Ramos (cell line): ENCODE measurements around the gene AFF3.

Source experiments
- in situ Hi-C: fragments of 300-500 bp; cut with MboI; formaldehyde crosslinking; loops from one replicate; pipeline ENCODE4 v1.14.3; 2022; ENCODE audit warnings: low sequenced_read_pairs; ENCODE audit not compliant: unreplicated experiment

AFF3 gene, protein sequence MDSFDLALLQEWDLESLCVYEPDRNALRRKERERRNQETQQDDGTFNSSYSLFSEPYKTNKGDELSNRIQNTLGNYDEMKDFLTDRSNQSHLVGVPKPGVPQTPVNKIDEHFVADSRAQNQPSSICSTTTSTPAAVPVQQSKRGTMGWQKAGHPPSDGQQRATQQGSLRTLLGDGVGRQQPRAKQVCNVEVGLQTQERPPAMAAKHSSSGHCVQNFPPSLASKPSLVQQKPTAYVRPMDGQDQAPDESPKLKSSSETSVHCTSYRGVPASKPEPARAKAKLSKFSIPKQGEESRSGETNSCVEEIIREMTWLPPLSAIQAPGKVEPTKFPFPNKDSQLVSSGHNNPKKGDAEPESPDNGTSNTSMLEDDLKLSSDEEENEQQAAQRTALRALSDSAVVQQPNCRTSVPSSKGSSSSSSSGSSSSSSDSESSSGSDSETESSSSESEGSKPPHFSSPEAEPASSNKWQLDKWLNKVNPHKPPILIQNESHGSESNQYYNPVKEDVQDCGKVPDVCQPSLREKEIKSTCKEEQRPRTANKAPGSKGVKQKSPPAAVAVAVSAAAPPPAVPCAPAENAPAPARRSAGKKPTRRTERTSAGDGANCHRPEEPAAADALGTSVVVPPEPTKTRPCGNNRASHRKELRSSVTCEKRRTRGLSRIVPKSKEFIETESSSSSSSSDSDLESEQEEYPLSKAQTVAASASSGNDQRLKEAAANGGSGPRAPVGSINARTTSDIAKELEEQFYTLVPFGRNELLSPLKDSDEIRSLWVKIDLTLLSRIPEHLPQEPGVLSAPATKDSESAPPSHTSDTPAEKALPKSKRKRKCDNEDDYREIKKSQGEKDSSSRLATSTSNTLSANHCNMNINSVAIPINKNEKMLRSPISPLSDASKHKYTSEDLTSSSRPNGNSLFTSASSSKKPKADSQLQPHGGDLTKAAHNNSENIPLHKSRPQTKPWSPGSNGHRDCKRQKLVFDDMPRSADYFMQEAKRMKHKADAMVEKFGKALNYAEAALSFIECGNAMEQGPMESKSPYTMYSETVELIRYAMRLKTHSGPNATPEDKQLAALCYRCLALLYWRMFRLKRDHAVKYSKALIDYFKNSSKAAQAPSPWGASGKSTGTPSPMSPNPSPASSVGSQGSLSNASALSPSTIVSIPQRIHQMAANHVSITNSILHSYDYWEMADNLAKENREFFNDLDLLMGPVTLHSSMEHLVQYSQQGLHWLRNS (N-terminal part only)

DNA sequence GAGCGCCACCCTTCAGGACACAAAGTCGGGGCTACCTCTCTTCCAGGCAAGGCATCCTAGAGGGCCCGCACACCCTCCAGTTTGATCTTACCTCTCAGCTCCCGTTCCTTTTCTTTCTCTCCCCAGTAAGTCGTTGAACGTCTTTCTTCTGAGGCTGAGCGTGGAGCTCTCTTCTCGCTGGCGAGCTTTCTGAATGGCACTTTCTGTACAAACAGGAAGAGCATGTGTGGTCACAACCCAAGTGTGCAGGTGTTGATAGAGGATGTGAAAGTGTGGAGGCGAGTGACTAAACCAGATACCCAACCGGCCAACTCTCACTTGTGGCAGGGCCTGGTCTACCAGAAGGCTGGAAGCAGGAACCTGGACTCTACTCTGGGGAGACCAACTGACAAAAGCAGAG is at the start of gene AFF3:
AFF3 (minus strand) TSS at position 198 of the 400 bp plus-strand sequence. CDS start 38,136 bp downstream, outside the sequence.
- in situ Hi-C loops, result loop anchor here (5.0 to 25.0 kb wide), 2 partner anchors 105 to 245 kb away; no protein-coding TSS in a partner anchor

DNA sequence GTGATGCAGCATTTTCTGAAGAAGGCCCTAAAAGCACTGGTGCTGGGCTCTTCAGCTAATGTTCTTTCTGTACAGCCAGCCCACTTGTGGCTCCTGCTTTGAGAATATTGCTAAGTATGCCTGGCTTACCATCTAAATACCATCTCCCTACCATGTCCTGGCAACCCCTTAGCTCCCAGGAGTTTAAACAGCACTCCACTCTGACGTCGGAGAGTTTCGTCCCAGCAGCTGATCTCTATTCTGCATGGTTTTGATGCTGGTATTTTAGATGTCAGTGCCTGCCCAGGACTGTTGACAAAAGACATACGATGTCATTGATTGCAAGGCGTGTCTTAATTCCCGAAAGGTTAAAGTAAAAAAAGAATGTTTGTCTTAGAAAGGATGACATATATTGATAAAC is 47.0 kb upstream of the AFF3 start:
- in situ Hi-C loops, result no loop called here

DNA sequence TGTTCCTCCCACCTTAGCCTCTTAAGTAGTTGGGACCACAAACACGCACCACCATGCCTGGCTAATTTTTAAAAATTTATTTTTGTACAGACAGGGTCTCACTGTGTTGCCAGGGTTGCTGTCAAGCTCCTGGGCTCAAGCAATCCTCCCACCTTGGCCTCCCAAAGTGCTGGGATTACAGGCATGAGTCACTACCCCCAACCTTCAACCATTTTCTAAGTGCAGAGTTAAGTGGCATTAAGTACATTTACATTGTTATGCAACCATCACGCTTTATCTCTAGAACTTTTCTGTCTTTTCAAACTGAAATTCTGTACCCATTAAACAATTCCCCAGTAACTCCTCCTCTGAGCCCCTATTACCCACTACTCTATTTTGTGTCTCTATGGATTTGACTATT is 45.9 kb upstream of the AFF3 start:
- in situ Hi-C loops, result no loop called here

DNA sequence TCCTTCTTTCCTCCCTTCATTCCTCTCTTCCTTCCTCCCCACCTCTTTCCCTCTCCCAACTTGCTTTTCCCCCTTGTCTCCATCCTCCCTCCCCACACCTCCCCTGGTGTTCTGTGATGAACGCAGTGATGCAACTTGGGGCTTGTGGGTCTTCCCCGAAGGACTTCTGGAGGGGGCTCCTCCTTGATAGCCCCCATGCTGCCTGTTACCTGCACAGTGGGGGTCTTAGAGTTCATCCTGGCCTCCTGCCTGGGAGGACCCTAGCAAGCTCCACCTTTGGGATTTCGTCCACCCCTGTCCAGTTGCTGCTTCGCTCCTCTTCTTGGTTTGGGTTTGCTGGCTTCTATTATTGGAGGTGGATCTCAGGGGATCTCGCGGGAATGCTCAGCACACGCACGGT is 43.7 kb upstream of the AFF3 start:
- in situ Hi-C loops, result no loop called here

DNA sequence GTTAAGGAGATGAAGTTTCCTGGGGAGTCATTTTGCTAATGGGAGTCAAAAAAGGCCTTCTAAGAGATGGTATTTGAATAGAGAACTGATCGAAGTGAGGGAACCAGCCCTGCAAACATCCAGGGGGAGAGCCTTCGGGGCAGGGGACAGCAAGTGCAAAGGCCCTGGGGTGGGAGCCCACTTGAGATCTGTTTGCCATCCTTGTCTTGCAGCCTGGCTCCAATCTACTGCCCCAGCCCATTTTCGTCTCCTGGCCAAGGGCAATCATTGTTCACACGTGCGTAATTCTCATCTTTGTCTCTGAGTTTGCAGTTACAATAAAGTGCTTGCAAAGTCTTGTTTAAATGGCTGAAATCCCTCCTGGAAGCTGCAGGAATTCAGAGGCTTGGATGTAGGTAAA is 43.1 kb upstream of the AFF3 start:
- in situ Hi-C loops, result no loop called here

DNA sequence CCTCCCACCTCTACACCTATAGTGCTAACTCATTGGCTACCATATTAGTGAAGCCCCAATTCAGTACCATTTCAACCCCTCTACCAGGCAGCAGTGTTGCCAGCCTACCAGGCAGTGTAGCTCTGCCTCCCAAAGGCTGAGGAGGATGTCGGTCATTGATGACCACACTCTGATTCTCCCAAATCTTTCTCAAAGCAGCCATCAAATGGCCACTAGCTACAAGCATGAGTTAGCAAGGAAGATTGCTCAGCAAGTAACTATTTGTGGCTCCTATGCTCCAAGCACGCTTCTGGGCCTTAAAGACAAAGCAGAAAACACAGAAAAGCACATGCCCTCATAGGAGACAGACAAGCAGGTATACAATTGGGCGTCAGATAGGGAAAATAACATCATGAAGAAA is 42.7 kb upstream of the AFF3 start:
- in situ Hi-C loops, result no loop called here

DNA sequence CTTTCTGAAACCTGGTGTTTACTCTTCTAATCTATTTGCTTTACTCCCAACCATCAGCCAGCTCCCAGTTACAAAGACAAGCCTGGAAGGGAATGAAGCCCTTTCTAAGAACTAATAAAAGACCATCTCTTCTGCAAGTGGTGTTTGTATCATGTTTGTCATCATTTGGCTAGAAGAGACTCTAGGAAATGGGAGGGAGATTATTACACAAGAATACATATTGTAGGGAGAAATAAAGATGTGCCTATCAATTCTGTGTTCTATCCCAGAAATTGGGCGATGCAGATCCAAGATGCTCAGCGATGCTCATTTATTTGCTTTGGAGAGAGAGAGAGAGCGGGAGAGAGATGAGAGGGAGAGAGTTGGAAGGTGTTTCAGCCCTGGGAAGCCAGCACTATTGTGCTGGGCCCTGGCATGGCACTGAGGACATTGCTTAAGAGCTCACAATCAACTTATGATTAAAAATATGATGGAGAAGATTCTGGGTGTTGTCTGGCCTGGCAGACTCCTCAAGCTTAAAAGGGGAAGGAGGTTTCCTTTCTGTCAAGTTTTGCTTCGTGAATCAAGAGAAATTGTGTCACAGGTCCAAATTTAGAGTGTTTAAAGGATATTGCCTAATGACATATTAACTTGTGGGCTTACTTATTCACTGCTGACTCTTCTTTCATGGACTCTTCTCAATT is 41.8 kb upstream of the AFF3 start:
- in situ Hi-C loops, result no loop called here

DNA sequence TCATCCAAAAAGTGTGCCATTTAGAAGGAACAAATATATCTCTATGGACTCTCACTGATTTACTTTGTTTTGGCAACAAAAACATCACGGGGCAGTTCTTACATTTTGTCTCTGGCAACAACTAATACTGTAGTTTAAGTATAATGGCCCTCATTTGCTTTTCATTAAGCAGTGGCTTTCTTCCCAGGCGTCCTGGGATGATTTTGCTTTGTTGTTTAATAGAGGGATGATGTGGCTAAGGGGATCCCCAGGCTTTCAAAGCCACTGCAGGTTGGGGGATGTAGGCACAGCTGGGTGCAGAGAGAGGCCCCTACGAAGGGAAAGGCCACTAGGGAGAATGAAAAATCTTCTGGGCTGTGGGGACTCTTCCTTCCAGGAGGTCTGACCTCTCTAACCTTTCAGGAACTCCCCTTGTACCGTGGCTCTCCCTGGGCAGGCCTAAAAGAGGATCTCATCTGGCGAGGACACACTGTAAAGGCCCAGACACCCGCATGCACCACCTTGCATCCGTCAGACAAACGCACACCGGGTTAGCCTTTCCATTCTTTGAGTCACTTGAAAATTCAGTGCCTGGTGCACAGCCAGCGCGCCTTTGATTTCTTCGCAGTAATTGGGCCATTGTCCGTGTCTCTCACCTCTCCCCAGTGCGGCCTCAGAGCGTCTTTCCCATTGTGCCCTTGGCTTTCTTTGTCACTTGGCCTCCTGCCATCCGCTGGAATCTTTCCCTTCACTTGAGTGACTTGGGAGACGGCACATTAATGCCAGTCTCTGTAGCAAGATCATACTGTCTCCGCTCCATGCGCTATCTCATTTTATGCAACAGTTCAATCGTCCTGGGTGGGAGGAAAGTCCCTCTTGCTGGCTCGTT is 40.3 kb upstream of the AFF3 start:
- in situ Hi-C loops, result no loop called here

DNA sequence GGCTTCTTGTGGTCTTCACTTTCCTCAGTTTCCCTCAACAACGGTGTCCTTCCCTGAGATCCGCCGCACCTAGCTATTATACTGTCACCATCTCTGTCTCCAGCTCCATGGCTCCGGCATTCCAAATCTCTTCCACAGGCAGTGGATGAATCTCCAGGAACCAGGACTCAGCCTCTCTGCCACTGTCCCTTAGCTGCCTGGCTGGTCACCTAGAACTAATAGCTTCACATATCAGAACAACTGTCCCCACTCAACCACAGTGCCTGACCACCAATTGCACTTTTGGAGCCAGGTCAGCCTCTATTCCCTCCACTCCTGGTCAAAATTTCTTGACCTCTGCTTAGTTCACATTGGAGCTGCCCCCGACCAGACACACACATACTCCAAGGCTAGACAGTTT is 38.1 kb upstream of the AFF3 start:
- in situ Hi-C loops, result no loop called here

DNA sequence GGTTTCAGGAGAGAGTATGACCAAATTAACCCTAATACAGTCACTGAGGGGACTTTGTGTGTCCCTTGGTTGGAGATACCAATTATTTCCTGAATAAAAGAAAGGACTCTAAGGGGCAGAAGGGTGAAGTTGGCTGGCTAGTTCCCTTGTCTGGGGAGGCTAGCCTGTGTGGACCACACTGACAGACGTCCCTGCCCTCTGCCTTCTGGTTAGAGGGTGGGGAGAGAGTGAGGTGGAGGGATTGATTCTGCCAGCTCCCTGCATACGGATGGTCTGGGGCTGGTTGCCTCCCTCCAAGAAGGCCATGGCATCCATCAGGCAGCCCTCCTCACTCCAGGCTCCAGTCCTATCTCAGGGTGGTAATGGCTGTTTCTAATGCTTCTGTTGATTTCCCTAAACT is 37.4 kb upstream of the AFF3 start:
- in situ Hi-C loops, result no loop called here

DNA sequence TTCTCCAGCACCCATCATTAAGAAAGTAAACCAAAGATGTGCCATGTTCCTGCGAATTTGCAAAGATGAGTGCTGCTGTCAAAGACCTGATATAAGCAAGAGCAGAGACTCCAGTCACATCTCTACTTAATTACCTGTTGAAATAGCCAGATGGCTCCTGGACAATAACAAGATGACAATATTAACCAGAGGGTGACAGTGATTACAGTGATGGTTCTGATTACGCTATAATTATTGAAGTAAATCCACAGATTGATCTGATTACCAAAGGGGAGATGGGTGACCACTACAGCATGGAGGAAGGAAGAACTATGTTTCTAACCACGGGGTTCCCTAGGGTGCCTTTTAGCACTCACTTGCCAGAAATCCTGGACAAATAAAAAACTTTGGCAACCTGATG is 36.5 kb upstream of the AFF3 start:
- in situ Hi-C loops, result no loop called here

DNA sequence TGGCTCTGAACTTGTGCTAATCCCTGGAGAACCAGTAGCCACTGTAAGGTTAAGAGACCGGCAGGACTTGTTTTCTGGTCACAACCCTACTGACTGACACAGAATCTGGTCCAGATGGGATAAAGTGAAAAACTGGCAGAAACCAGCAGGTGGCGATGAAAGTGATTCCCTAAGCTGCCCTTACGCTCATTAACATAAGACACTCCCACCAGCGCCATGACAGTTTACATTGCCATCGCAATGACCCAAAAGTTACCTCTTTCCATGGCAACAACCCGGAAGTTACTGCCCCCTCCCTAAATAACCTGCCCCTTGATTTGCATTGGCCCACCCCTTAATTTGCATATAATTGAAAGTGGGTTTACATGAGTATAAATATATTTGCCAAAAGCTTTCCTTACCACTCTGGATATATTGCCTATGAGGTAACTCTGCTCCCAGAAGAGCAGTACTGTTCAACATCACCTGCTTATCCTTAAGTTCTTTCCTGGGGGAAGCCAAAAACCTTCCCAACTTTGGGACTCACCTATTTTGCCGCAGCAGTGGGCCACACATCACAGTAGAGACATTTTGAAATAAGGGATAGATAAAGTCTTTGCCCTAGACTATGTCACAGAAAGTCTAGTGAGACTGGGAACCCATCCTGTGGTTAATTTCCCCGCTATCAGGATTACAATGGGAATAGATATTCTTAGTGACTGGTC is 35.8 kb upstream of the AFF3 start:
- in situ Hi-C loops, result no loop called here

DNA sequence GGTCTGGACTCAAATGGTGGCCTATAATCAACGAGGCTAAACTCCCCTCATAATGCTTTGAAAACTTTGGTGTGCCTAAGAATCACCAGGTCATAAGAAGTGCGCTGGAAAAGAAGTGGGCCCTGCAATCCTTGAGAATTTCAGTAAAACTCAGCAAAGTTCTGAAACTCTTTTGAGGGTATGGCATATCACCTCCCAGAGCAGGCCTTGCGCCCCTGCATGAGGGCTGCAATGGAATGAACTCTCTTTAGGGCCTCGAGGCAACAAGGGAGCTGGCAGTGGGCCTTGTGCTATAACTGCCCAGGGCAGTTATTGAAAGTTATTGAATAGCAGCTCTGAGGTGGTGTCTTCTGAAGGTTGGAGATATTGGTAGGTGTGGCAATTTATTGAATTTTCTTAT is 34.5 kb upstream of the AFF3 start:
- in situ Hi-C loops, result no loop called here

DNA sequence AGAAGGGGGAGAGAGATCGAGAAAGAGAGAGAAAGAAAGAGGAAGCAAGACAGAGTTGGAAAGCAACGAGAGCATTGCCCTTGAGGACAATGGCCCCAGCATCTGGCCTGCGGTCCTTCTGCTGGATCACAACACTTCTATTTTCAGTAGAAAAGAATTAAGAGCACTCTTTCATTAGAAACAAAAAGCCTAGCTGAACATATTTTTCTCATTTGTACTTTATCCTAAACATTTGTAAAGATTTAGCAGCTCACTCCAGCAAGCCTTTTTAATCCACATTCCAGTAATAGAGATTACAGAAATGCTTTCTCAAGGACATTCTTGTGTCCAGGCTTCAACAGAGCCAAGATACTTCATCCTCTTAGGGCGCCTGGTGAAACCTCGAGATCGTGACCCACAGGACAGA is 31.6 kb upstream of the AFF3 start:
- in situ Hi-C loops, result no loop called here

DNA sequence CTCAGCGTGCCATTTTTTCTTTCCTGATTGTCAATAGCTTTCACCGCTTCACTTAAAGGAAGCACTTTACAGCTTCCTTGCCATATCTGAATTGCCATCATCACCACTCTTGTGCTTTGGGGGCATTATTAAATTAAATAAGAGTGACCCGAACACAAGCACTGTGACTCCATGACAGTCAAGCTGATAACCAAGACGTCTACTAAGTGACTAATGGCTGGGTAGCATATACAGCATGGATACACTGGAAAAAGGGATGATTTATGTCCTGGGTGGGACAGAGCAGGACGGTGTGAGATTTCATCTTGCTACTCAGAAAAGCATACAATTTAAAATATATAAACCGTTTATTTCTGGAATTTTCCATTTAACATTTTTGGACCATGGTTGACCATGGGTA is 24.3 kb upstream of the AFF3 start:
- in situ Hi-C loops, result no loop called here

DNA sequence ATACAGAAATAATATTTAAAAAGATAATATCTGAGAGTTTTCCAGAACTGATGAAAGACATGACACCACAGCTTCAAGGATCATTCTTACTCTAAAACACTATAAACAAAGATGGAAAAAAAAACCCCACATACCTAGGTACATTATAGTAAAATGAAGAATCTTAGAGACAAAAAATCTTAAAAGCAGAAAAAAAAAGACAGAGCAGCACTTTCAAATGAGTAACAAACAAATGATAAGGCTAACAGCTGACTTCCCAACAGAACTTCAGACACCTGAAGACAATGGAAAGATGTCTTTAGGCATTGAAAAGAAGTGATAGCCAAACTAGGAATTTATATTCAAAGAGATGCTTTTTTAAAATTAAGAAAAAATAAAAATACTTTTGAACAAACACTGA is 21.2 kb upstream of the AFF3 start:
- in situ Hi-C loops, result no loop called here

DNA sequence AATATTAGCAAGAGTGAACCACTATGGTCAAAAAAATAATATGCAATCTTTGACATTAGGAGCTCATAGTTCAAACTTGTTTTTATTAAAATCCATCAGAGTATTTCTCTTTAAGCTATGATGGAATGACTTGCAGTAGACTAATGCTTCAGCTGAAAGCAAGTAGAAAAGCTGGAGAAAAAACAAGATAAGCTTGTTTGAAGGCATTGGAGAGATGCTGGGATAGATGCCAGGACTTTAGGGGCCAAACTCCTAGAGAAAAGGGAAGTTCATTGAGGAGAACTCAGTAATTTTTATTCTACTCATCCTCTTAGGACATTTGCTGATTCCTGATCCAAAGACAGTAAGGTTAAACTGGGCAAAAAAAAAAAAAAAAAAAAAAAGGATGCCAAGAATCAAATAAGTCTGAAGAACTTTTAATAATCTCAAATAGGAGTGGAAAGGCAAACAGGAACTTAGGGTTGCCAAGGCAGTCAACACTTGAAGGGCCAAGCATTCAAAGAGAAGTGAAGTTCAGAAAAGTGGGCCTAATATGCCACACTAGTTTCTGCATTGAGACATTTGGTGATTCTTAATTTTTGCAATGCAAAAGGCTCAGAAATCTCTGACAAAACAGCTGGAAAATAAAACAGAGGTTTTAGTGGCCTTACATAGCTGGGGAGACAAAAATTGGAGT is 19.7 kb upstream of the AFF3 start:
- in situ Hi-C loops, result no loop called here

DNA sequence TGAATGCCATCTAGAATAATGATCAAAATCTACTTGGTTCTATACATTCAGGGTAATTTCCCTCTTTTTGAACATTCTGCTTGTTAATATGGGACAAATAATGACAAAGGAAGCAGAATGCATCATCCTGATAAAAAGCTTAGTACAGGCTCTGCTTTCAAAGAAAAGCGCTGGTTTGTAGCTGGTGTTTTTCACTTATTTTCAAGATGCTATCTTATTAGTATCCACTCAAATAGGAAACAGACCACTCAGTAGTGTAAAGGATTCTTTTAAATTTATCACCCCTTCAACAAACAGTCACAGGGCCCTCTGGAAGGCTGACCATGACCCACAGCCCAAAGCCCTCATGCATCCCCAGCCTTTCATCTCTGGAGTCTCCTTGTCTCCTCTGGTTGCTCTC is 18.0 kb upstream of the AFF3 start:
- in situ Hi-C loops, result no loop called here
